DMS 273 treated with DMSO at 0.1 percent for 48 hours (cell line): ENCODE data around the gene COL23A1.
"Not testable (repeated sequence)": the region's sequence is repeated elsewhere in the genome, so short reads cannot be mapped to it uniquely, and the experiment has no call there.

Source experiments
- DNase-seq: peaks from one replicate; lab custom pipeline; 2025; lab: John Stamatoyannopoulos, UW

The COL23A1 gene

GRCh38 chr5:178259623-178260536 is 330.3 kb downstream of the COL23A1 start:
- DNase-seq, result no peak

GRCh38 chr5:178257650-178258049 is 332.5 kb downstream of the COL23A1 start:
- no peak for DNase-seq

- no peak for DNase-seq
Observed at GRCh38 chr5:178256746-178257145, 333.4 kb downstream of the COL23A1 start.

GRCh38 chr5:178253632-178254031 is 336.6 kb downstream of the COL23A1 start:
- DNase-seq, result not testable (repeated sequence)

GRCh38 chr5:178252258-178252657 is 337.9 kb downstream of the COL23A1 start:
- no peak for DNase-seq

GRCh38 chr5:178250263-178250662 is 339.9 kb downstream of the COL23A1 start:
- no peak for DNase-seq

GRCh38 chr5:178249191-178249989 is 340.8 kb downstream of the COL23A1 start:
- no peak for DNase-seq

- no peak for DNase-seq
Observed at GRCh38 chr5:178248750-178249149, 341.4 kb downstream of the COL23A1 start.

GRCh38 chr5:178247481-178248456 is 342.4 kb downstream of the COL23A1 start:
- DNase-seq, result no peak

GRCh38 chr5:178246624-178247279 is 343.4 kb downstream of the COL23A1 start:
- DNase-seq, result no peak

GRCh38 chr5:178245389-178245788 is 344.8 kb downstream of the COL23A1 start:
- DNase-seq, result no peak

GRCh38 chr5:178244576-178244975 is 345.6 kb downstream of the COL23A1 start:
- no peak for DNase-seq

- DNase-seq, result no peak
Observed at GRCh38 chr5:178242416-178242815, 347.8 kb downstream of the COL23A1 start.

GRCh38 chr5:178241688-178242231 is 348.4 kb downstream of the COL23A1 start:
- no peak for DNase-seq

- DNase-seq, result no peak
Observed at GRCh38 chr5:178241231-178241663, 348.9 kb downstream of the COL23A1 start.

- no peak for DNase-seq
Observed at GRCh38 chr5:178240766-178241165, 349.4 kb downstream of the COL23A1 start.

GRCh38 chr5:178240341-178240741 is 349.9 kb downstream of the COL23A1 start:
- DNase-seq, result no peak

- not testable (repeated sequence) for DNase-seq
Observed at GRCh38 chr5:178239626-178240301, 350.4 kb downstream of the COL23A1 start.

GRCh38 chr5:178238711-178239592 is 351.2 kb downstream of the COL23A1 start:
- DNase-seq, result no peak
